ENCODE measurements around the gene CNTNAP2.
"Not testable (repeated sequence)": the region's sequence is repeated elsewhere in the genome, so short reads cannot be mapped to it uniquely, and the experiment has no call there.

The CNTNAP2 gene

GRCh38 chr7:147595042-147595441, 1478.4 kb downstream of the CNTNAP2 start:
- no peak for DNase-seq

- not testable (repeated sequence) for DNase-seq
Measured at GRCh38 chr7:147598687-147599086, 1482.1 kb downstream of the CNTNAP2 start.

GRCh38 chr7:147605323-147605722, 1488.7 kb downstream of the CNTNAP2 start:
- no peak for DNase-seq

GRCh38 chr7:147607157-147607800, 1490.7 kb downstream of the CNTNAP2 start:
- DNase-seq, result no peak

- DNase-seq, result no peak
Measured at GRCh38 chr7:147611431-147611830, 1494.8 kb downstream of the CNTNAP2 start.

GRCh38 chr7:147635288-147635687, 1518.7 kb downstream of the CNTNAP2 start:
- no peak for DNase-seq

- DNase-seq, result no peak
Measured at GRCh38 chr7:147636553-147636952, 1520.0 kb downstream of the CNTNAP2 start.

- DNase-seq, result no peak
Measured at GRCh38 chr7:147638566-147638965, 1522.0 kb downstream of the CNTNAP2 start.

GRCh38 chr7:147639037-147639436, 1522.4 kb downstream of the CNTNAP2 start:
- DNase-seq, result no peak

- no peak for DNase-seq
Measured at GRCh38 chr7:147639751-147640150, 1523.2 kb downstream of the CNTNAP2 start.

- no peak for DNase-seq
Measured at GRCh38 chr7:147640821-147641220, 1524.2 kb downstream of the CNTNAP2 start.

GRCh38 chr7:147646568-147646967, 1530.0 kb downstream of the CNTNAP2 start:
- no peak for DNase-seq

- DNase-seq, result no peak
Measured at GRCh38 chr7:147650991-147651390, 1534.4 kb downstream of the CNTNAP2 start.

- no peak for DNase-seq
Measured at GRCh38 chr7:147651601-147652000, 1535.0 kb downstream of the CNTNAP2 start.

GRCh38 chr7:147653456-147653855, 1536.9 kb downstream of the CNTNAP2 start:
- DNase-seq, result no peak

- DNase-seq, result no peak
Measured at GRCh38 chr7:147658392-147658967, 1541.9 kb downstream of the CNTNAP2 start.

- DNase-seq, result no peak
Measured at GRCh38 chr7:147659036-147659995, 1542.7 kb downstream of the CNTNAP2 start.

- DNase-seq, result no peak
Measured at GRCh38 chr7:147664541-147664940, 1547.9 kb downstream of the CNTNAP2 start.

GRCh38 chr7:147670759-147671158, 1554.2 kb downstream of the CNTNAP2 start:
- DNase-seq, result no peak

- no peak for DNase-seq
Measured at GRCh38 chr7:147674705-147675104, 1558.1 kb downstream of the CNTNAP2 start.

GRCh38 chr7:147678943-147679342, 1562.3 kb downstream of the CNTNAP2 start:
- no peak for DNase-seq

- DNase-seq, result no peak
Measured at GRCh38 chr7:147681530-147681929, 1564.9 kb downstream of the CNTNAP2 start.

- DNase-seq, result no peak
Measured at GRCh38 chr7:147700702-147701101, 1584.1 kb downstream of the CNTNAP2 start.

- no peak for DNase-seq
Measured at GRCh38 chr7:147707926-147708325, 1591.3 kb downstream of the CNTNAP2 start.

Data from DMS 273 treated with DMSO at 0.1 percent for 48 hours (cell line).